Mesothelial cell of epicardium (in vitro differentiated cells): ENCODE measurements around the gene NPHP4. TPM values are rescaled to one million over a fixed set of nuclear protein-coding genes. Genes with fewer than 3 reads are reported as not detected.

Experiments used
- DNase-seq, 2 experiments: peaks; one replicate each; pipeline ENCODE4 v3.0.0; 2021; ENCODE audit warnings: low spot score in 2 of 2; ENCODE audit not compliant: unreplicated experiment in 2 of 2
- H3K27ac Mint-ChIP-seq: 2 replicates; pipeline ENCODE4 v1.8.0; 2021; ENCODE audit warnings: mixed read lengths
- H3K27me3 Mint-ChIP-seq: 2 replicates; pipeline ENCODE4 v1.8.0; 2021; ENCODE audit warnings: low read depth, mixed read lengths
- H3K36me3 Mint-ChIP-seq: 2 replicates; pipeline ENCODE4 v1.8.0; 2021; ENCODE audit warnings: mixed read lengths
- H3K4me1 Mint-ChIP-seq: 2 replicates; pipeline ENCODE4 v1.8.0; 2021; ENCODE audit warnings: mixed read lengths
- H3K4me3 Mint-ChIP-seq: 2 replicates; pipeline ENCODE4 v1.8.0; 2021; ENCODE audit warnings: mild to moderate bottlenecking, moderate library complexity, mixed read lengths
- H3K9me3 Mint-ChIP-seq: 2 replicates; pipeline ENCODE4 v1.8.0; 2021; ENCODE audit warnings: mixed read lengths
- CTCF ChIP-seq: fragments of 200-600 bp; sonication (generic); IDR thresholded peaks from one replicate; pipeline ENCODE4 v1.5.0; 2021; ENCODE audit warnings: antibody characterized with exemption; ENCODE audit not compliant: unreplicated experiment
- total RNA-seq: library from RNA; stranded (reverse); gene quantifications from 3 replicates; pipeline ENCODE4 v1.2.1, GENCODE V29; 2021

Gene NPHP4
- total RNA-seq, 1 donor from 2014 or later = 16.4 TPM

GRCh38 chr1:5843521-5844096 is 148.6 kb downstream of the NPHP4 start:
- no peak overlapping the region for H3K27ac Mint-ChIP-seq
- H3K9me3 Mint-ChIP-seq = no peaks in the 10 kb centered on the region
- H3K27me3 Mint-ChIP-seq = peaks cover 33% of the 10 kb centered on the region
- H3K36me3 Mint-ChIP-seq = no peaks in the 10 kb centered on the region
- DNase-seq = no peak
- H3K4me1 Mint-ChIP-seq = no peaks in the 10 kb centered on the region
- H3K4me3 Mint-ChIP-seq = no peak overlapping the region
- no peak for TF ChIP-seq CTCF

GRCh38 chr1:5842679-5843078 is 149.5 kb downstream of the NPHP4 start:
- no peak for TF ChIP-seq CTCF
- no peak overlapping the region for H3K27ac Mint-ChIP-seq
- no peaks in the 10 kb centered on the region for H3K36me3 Mint-ChIP-seq
- no peaks in the 10 kb centered on the region for H3K9me3 Mint-ChIP-seq
- H3K4me3 Mint-ChIP-seq = no peak overlapping the region
- DNase-seq = no peak
- H3K4me1 Mint-ChIP-seq = no peaks in the 10 kb centered on the region
- H3K27me3 Mint-ChIP-seq = peaks cover 35% of the 10 kb centered on the region

- H3K4me3 Mint-ChIP-seq = no peak overlapping the region
- H3K9me3 Mint-ChIP-seq = no peaks in the 10 kb centered on the region
- H3K4me1 Mint-ChIP-seq = peaks cover 6% of the 10 kb centered on the region
- no peak overlapping the region for H3K27ac Mint-ChIP-seq
- peaks cover 35% of the 10 kb centered on the region for H3K27me3 Mint-ChIP-seq
- DNase-seq = no peak
- H3K36me3 Mint-ChIP-seq = no peaks in the 10 kb centered on the region
- TF ChIP-seq CTCF = no peak
Measured at GRCh38 chr1:5840551-5841001, 151.6 kb downstream of the NPHP4 start.

GRCh38 chr1:5839881-5840550 is 152.2 kb downstream of the NPHP4 start:
- DNase-seq = no peak
- no peak overlapping the region for H3K27ac Mint-ChIP-seq
- H3K9me3 Mint-ChIP-seq = no peaks in the 10 kb centered on the region
- H3K4me3 Mint-ChIP-seq = no peak overlapping the region
- TF ChIP-seq CTCF = no peak
- H3K36me3 Mint-ChIP-seq = no peaks in the 10 kb centered on the region
- H3K27me3 Mint-ChIP-seq = peaks cover 33% of the 10 kb centered on the region
- peaks cover 6% of the 10 kb centered on the region for H3K4me1 Mint-ChIP-seq

- Mint-ChIP-seq H3K27me3 (peaks cover 31% of the 10 kb centered on the region), H3K4me3 (no peak overlapping the region), H3K27ac (no peak overlapping the region), H3K36me3 (no peaks in the 10 kb centered on the region), H3K4me1 (peaks cover 6% of the 10 kb centered on the region), H3K9me3 (no peaks in the 10 kb centered on the region)
- no peak for DNase-seq
- no peak for TF ChIP-seq CTCF
Measured at GRCh38 chr1:5839161-5839880, 152.9 kb downstream of the NPHP4 start.
